Coronary artery (tissue), 2 donors: Measurements from ENCODE around the gene ERCC6L2.

Source experiments
- DNase-seq: peaks from one replicate; pipeline ENCODE4 v3.0.0-alpha.2; 2017; ENCODE audit warnings: low spot score
- H3K27ac ChIP-seq, 2 donors: fragments of 200-600 bp; sonication (generic); one replicate each; pipeline ENCODE4 v1.5.1; 2016 to 2019
- H3K4me3 ChIP-seq: fragments of 200-600 bp; sonication (generic); 2 replicates; pipeline ENCODE4 v1.5.1; 2016; ENCODE audit warnings: mild to moderate bottlenecking, moderate library complexity
- CTCF ChIP-seq: fragments of 200-600 bp; sonication (generic); IDR thresholded peaks from one replicate; pipeline ENCODE4 v1.5.1; 2019; ENCODE audit warnings: antibody characterized with exemption

Gene ERCC6L2

GRCh38 chr9:95936579-95937075, 61.1 kb downstream of the ERCC6L2 start:
- DNase-seq, result no peak
- no peak for TF ChIP-seq CTCF
- no peak overlapping the region for H3K4me3 ChIP-seq
- no peak overlapping the region for H3K27ac ChIP-seq

GRCh38 chr9:95937131-95937530, 61.6 kb downstream of the ERCC6L2 start:
- DNase-seq, result no peak
- TF ChIP-seq CTCF, result no peak
- Histone ChIP-seq H3K27ac (no peak overlapping the region), H3K4me3 (no peak overlapping the region)

GRCh38 chr9:95938724-95939123, 63.2 kb downstream of the ERCC6L2 start:
- TF ChIP-seq CTCF, result no peak
- Histone ChIP-seq H3K4me3 (no peak overlapping the region), H3K27ac (no peak overlapping the region)
- DNase-seq, result no peak

GRCh38 chr9:95939472-95939871, 64.0 kb downstream of the ERCC6L2 start:
- no peak overlapping the region for H3K27ac ChIP-seq
- DNase-seq, result no peak
- no peak for TF ChIP-seq CTCF
- H3K4me3 ChIP-seq, result no peak overlapping the region

- no peak for TF ChIP-seq CTCF
- no peak for DNase-seq
- H3K4me3 ChIP-seq, result no peak overlapping the region
- H3K27ac ChIP-seq, result no peak overlapping the region
These were observed 64.8 kb downstream of the ERCC6L2 start for GRCh38 chr9:95940265-95940664.

- DNase-seq, result no peak
- TF ChIP-seq CTCF, result no peak
- H3K27ac ChIP-seq, result no peak overlapping the region
- no peak overlapping the region for H3K4me3 ChIP-seq
These were observed 66.5 kb downstream of the ERCC6L2 start for GRCh38 chr9:95942016-95942415.

- no peak for DNase-seq
- Histone ChIP-seq H3K4me3 (no peak overlapping the region), H3K27ac (no peak overlapping the region)
- TF ChIP-seq CTCF, result no peak
These were observed 71.6 kb downstream of the ERCC6L2 start for GRCh38 chr9:95947118-95947517.
